Measurements from ENCODE around the gene SOX8. TPM values are rescaled to one million over a fixed set of nuclear protein-coding genes. Genes with fewer than 3 reads are reported as not detected.
"Not testable (repeated sequence)": the region's sequence is repeated elsewhere in the genome, so short reads cannot be mapped to it uniquely, and the experiment has no call there.

SOX8 gene
- total RNA-seq, 1 donor from 2014 or later, result under 0.01 TPM

- DNase-seq (ENCODE audit: low read depth), result no peak
- TF ChIP-seq, protein P1, sequence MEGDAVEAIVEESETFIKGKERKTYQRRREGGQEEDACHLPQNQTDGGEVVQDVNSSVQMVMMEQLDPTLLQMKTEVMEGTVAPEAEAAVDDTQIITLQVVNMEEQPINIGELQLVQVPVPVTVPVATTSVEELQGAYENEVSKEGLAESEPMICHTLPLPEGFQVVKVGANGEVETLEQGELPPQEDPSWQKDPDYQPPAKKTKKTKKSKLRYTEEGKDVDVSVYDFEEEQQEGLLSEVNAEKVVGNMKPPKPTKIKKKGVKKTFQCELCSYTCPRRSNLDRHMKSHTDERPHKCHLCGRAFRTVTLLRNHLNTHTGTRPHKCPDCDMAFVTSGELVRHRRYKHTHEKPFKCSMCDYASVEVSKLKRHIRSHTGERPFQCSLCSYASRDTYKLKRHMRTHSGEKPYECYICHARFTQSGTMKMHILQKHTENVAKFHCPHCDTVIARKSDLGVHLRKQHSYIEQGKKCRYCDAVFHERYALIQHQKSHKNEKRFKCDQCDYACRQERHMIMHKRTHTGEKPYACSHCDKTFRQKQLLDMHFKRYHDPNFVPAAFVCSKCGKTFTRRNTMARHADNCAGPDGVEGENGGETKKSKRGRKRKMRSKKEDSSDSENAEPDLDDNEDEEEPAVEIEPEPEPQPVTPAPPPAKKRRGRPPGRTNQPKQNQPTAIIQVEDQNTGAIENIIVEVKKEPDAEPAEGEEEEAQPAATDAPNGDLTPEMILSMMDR (IDR thresholded peaks at IDR 0.05; ENCODE audit: insufficient read depth, low read length, severe bottlenecking), result no peak
Measured at GRCh38 chr16:943971-944370, 37.6 kb upstream of the SOX8 start.

DNA sequence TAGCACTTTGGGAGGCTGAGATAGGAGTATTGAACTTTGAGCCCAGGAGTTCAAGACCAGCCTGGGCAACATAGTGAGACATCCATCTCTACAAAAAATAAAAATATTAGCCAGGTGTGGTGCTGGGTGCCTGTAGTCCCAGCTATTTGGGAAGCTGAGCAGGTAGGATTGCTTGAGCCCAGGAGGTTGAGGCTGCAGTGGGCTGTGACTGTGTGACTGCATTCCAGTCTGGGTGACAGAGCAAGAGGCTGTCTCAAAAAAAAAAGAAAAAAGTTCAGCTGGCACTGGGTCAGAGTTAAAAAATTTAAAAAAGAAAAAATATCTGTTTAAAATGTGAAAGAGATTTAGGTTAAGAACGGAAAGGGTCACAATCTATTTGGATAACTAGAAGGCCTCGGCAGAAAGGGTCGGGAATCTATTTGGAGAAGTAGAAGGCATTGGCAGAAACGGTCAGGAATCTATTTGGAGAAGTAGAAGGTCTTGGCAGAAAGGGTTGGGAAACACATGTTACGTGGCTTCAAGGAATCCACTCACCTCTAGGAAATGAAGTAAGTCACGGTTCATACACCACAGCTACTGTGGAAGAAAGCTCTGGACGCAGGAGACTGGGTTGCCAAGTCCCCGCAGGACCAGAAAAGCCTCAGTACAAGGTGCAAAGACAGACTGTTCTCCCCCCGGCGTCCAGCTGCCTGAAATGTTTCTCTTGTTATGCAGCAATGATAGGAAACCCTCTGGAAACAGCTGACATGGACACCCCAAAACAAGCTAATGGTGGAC is 36.1 kb upstream of the SOX8 start:
- Histone ChIP-seq H3K36me3 (ENCODE audit: control insufficient read depth, insufficient read depth, low read length) (no peaks in the 10 kb centered on the region), H3K27me3 (ENCODE audit: control insufficient read depth, insufficient read depth, low read length) (no peaks in the 10 kb centered on the region), H3K4me3 (ENCODE audit: low read depth, low read length) (no peak overlapping the region)
- TF ChIP-seq, protein P1 (IDR thresholded peaks at IDR 0.05; ENCODE audit: insufficient read depth, low read length, severe bottlenecking), result no peak
- FAIRE-seq (no peak), DNase-seq (ENCODE audit: low read depth) (no peak)

More at GRCh38 chr16:943971-944370, 37.6 kb upstream of the SOX8 start:
- Histone ChIP-seq H3K36me3 (ENCODE audit: control insufficient read depth, insufficient read depth, low read length) (no peaks in the 10 kb centered on the region), H3K4me3 (ENCODE audit: low read depth, low read length) (no peak overlapping the region), H3K27me3 (ENCODE audit: control insufficient read depth, insufficient read depth, low read length) (no peaks in the 10 kb centered on the region)
- FAIRE-seq, result no peak

GRCh38 chr16:946048-946395 is 35.5 kb upstream of the SOX8 start:
- DNase-seq (ENCODE audit: low read depth) (no peak), FAIRE-seq (no peak)
- no peaks in the 10 kb centered on the region for H3K27me3 ChIP-seq (ENCODE audit: control insufficient read depth, insufficient read depth, low read length)
- TF ChIP-seq, protein P1 (IDR thresholded peaks at IDR 0.05; ENCODE audit: insufficient read depth, low read length, severe bottlenecking), result no peak
- H3K4me3 ChIP-seq (ENCODE audit: low read depth, low read length), result no peak overlapping the region
- no peaks in the 10 kb centered on the region for H3K36me3 ChIP-seq (ENCODE audit: control insufficient read depth, insufficient read depth, low read length)

GRCh38 chr16:947255-947921 is 34.2 kb upstream of the SOX8 start:
- DNase-seq (ENCODE audit: low read depth), result no peak
- TF ChIP-seq, protein P1 (IDR thresholded peaks at IDR 0.05; ENCODE audit: insufficient read depth, low read length, severe bottlenecking), result no peak
- Histone ChIP-seq H3K36me3 (ENCODE audit: control insufficient read depth, insufficient read depth, low read length) (no peaks in the 10 kb centered on the region), H3K27me3 (ENCODE audit: control insufficient read depth, insufficient read depth, low read length) (no peaks in the 10 kb centered on the region), H3K4me3 (ENCODE audit: low read depth, low read length) (no peak overlapping the region)
- no peak for FAIRE-seq

- H3K27me3 ChIP-seq (ENCODE audit: control insufficient read depth, insufficient read depth, low read length); DNase-seq (ENCODE audit: low read depth); FAIRE-seq; H3K4me3 ChIP-seq (ENCODE audit: low read depth, low read length); H3K36me3 ChIP-seq (ENCODE audit: control insufficient read depth, insufficient read depth, low read length): not testable (repeated sequence)
Measured at GRCh38 chr16:947922-948303, 33.7 kb upstream of the SOX8 start.

DNA sequence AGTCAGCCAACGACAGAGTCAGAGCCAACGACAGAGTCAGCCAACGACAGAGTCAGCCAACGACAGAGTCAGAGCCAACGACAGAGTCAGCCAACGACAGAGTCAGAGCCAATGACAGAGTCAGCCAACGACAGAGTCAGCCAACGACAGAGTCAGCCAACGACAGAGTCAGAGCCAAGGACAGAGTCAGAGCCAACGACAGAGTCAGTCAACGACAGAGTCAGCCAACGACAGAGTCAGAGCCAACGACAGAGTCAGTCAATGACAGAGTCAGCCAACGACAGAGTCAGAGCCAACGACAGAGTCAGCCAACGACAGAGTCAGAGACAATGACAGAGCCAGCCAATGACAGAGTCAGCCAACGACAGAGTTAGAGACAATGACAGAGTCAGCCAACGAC is 32.8 kb upstream of the SOX8 start:
- not testable (repeated sequence) for FAIRE-seq; H3K36me3 ChIP-seq (ENCODE audit: control insufficient read depth, insufficient read depth, low read length); H3K4me3 ChIP-seq (ENCODE audit: low read depth, low read length); DNase-seq (ENCODE audit: low read depth); H3K27me3 ChIP-seq (ENCODE audit: control insufficient read depth, insufficient read depth, low read length)

DNA sequence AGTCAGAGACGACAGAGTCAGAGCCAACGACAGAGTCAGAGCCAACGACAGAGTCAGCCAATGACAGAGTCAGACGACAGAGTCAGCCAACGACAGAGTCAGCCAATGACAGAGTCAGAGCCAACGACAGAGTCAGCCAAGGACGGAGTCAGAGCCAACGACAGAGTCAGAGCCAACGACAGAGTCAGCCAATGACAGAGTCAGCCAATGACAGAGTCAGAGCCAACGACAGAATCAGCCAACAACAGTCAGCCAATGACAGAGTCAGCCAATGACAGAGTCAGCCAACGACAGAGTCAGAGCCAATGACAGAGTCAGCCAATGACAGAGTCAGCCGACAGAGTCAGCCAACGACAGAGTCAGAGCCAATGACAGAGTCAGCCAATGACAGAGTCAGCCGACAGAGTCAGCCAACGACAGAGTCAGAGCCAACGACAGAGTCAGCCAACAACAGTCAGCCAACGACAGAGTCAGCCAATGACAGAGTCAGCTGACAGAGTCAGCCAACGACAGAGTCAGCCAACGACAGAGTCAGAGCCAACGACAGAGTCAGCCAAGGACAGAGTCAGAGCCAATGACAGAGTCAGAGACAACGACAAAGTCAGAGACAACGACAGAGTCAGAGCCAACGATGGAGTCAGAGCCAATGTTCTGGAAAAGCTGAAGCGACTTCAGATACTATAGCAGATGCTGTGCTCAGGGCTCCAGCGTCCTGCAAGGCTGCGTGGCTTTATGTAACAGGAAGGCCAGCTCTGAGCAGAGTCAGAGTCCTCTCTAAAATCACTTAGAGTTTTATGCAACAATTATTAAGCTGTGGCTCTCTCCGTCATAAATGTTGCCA is 30.6 kb upstream of the SOX8 start:
- not testable (repeated sequence) for DNase-seq (ENCODE audit: low read depth); H3K27me3 ChIP-seq (ENCODE audit: control insufficient read depth, insufficient read depth, low read length); FAIRE-seq; H3K4me3 ChIP-seq (ENCODE audit: low read depth, low read length); H3K36me3 ChIP-seq (ENCODE audit: control insufficient read depth, insufficient read depth, low read length)

Data from bronchial epithelial cell (primary cell).